ENCODE data around the gene DTYMK.

DTYMK gene

GRCh38 chr2:241652142-241652541, 34.5 kb downstream of the DTYMK start:
- Histone ChIP-seq H3K9me2 (ENCODE audit: low read depth, low read length) (no peaks in the 10 kb centered on the region), H3F3A (ENCODE audit: insufficient read depth, low read length) (no peaks in the 10 kb centered on the region), H3K9ac (ENCODE audit: low read length) (no peak overlapping the region), H3K4me2 (ENCODE audit: low read length) (no peak overlapping the region), H4K20me1 (ENCODE audit: insufficient read depth, low read length) (no peaks in the 10 kb centered on the region), H2AFZ (ENCODE audit: low read length) (no peak overlapping the region), H3K79me2 (ENCODE audit: insufficient read depth, low read length) (no peaks in the 10 kb centered on the region), H3K9me3 (ENCODE audit: low read length) (no peaks in the 10 kb centered on the region), H3K36me3 (ENCODE audit: insufficient read depth, low read length) (peaks cover 62% of the 10 kb centered on the region), H3K27me3 (ENCODE audit: insufficient read depth, low read length) (no peaks in the 10 kb centered on the region), H3K4me3 (ENCODE audit: low read depth, low read length, poor library complexity, severe bottlenecking) (no peak overlapping the region), H3K4me1 (ENCODE audit: insufficient read depth, low read length, severe bottlenecking) (no peaks in the 10 kb centered on the region), H3K27ac (ENCODE audit: low read depth, low read length, poor library complexity, severe bottlenecking) (no peak overlapping the region)
- TF ChIP-seq CTCF (IDR thresholded peaks at IDR 0.05; ENCODE audit: low read length) (no peak), EZH2 (IDR thresholded peaks at IDR 0.05; ENCODE audit: borderline replicate concordance, low read length) (no peak)

- Histone ChIP-seq H3K9me3 (ENCODE audit: low read length) (no peaks in the 10 kb centered on the region), H3K4me3 (ENCODE audit: low read depth, low read length, poor library complexity, severe bottlenecking) (no peak overlapping the region), H3K27me3 (ENCODE audit: insufficient read depth, low read length) (no peaks in the 10 kb centered on the region), H3K9me2 (ENCODE audit: low read depth, low read length) (no peaks in the 10 kb centered on the region), H2AFZ (ENCODE audit: low read length) (no peak overlapping the region), H3K9ac (ENCODE audit: low read length) (no peak overlapping the region), H3K27ac (ENCODE audit: low read depth, low read length, poor library complexity, severe bottlenecking) (no peak overlapping the region), H3K79me2 (ENCODE audit: insufficient read depth, low read length) (peaks cover 13% of the 10 kb centered on the region; the same call in 1 of the 2 replicates), H4K20me1 (ENCODE audit: insufficient read depth, low read length) (no peaks in the 10 kb centered on the region), H3K4me2 (ENCODE audit: low read length) (no peak overlapping the region), H3F3A (ENCODE audit: insufficient read depth, low read length) (no peaks in the 10 kb centered on the region), H3K4me1 (ENCODE audit: insufficient read depth, low read length, severe bottlenecking) (no peaks in the 10 kb centered on the region), H3K36me3 (ENCODE audit: insufficient read depth, low read length) (peaks cover 42% of the 10 kb centered on the region)
- TF ChIP-seq CTCF (IDR thresholded peaks at IDR 0.05; ENCODE audit: low read length) = no peak
- TF ChIP-seq EZH2 (IDR thresholded peaks at IDR 0.05; ENCODE audit: borderline replicate concordance, low read length) = no peak
Measured at GRCh38 chr2:241649927-241650326, 36.7 kb downstream of the DTYMK start.

GRCh38 chr2:241649404-241649803, 37.2 kb downstream of the DTYMK start:
- H3K27me3 ChIP-seq (ENCODE audit: insufficient read depth, low read length) = no peaks in the 10 kb centered on the region
- H3K36me3 ChIP-seq (ENCODE audit: insufficient read depth, low read length) = peaks cover 37% of the 10 kb centered on the region
- no peaks in the 10 kb centered on the region for H3K9me2 ChIP-seq (ENCODE audit: low read depth, low read length)
- no peak overlapping the region for H2AFZ ChIP-seq (ENCODE audit: low read length)
- H3K4me1 ChIP-seq (ENCODE audit: insufficient read depth, low read length, severe bottlenecking) = no peaks in the 10 kb centered on the region
- no peaks in the 10 kb centered on the region for H3F3A ChIP-seq (ENCODE audit: insufficient read depth, low read length)
- H4K20me1 ChIP-seq (ENCODE audit: insufficient read depth, low read length) = no peaks in the 10 kb centered on the region
- H3K9me3 ChIP-seq (ENCODE audit: low read length) = no peaks in the 10 kb centered on the region
- H3K4me3 ChIP-seq (ENCODE audit: low read depth, low read length, poor library complexity, severe bottlenecking) = no peak overlapping the region
- no peak overlapping the region for H3K9ac ChIP-seq (ENCODE audit: low read length)
- H3K4me2 ChIP-seq (ENCODE audit: low read length) = no peak overlapping the region
- TF ChIP-seq EZH2 (IDR thresholded peaks at IDR 0.05; ENCODE audit: borderline replicate concordance, low read length) = no peak
- TF ChIP-seq CTCF (IDR thresholded peaks at IDR 0.05; ENCODE audit: low read length) = no peak
- H3K27ac ChIP-seq (ENCODE audit: low read depth, low read length, poor library complexity, severe bottlenecking) = no peak overlapping the region
- H3K79me2 ChIP-seq (ENCODE audit: insufficient read depth, low read length) = peaks cover 13% of the 10 kb centered on the region; the same call in 1 of the 2 replicates
